HepG2 (cell line): ENCODE results near the gene ACP1. TPM values are rescaled to one million over a fixed set of nuclear protein-coding genes. Genes with fewer than 3 reads are reported as not detected.
A peak's percentile ranks its signal among the peaks of the same experiment; 100 is the strongest.

ENCODE experiments used
- ARHGAP35 ChIP-seq: sonication (generic); formaldehyde crosslinking; IDR thresholded peaks from 2 replicates; pipeline ENCODE4 v1.9.0; 2022; ENCODE audit warnings: mild to moderate bottlenecking, inconsistent platforms, moderate library complexity, missing genetic modification reagents, borderline replicate concordance
- CHCHD3 ChIP-seq: sonication (generic); formaldehyde crosslinking; IDR thresholded peaks from 2 replicates; pipeline ENCODE4 v1.8.0; 2022; ENCODE audit warnings: mild to moderate bottlenecking, missing genetic modification reagents, moderate library complexity
- DPF2 ChIP-seq: sonication (generic); formaldehyde crosslinking; IDR thresholded peaks from 2 replicates; pipeline ENCODE4 v1.4.0; 2020; ENCODE audit warnings: mild to moderate bottlenecking, low read depth, missing genetic modification reagents, borderline replicate concordance
- FOXO1 ChIP-seq: sonication (generic); formaldehyde crosslinking; IDR thresholded peaks from 2 replicates; pipeline ENCODE4 v1.4.0; 2020; ENCODE audit warnings: missing genetic modification reagents
- GATAD2A ChIP-seq: IDR thresholded peaks from 2 replicates; pipeline ENCODE4 v1.6.1; 2016
- ISL2 ChIP-seq: sonication (generic); formaldehyde crosslinking; IDR thresholded peaks from 2 replicates; pipeline ENCODE4 v1.5.0; 2020; ENCODE audit warnings: missing genetic modification reagents
- KLF6 ChIP-seq: IDR thresholded peaks from 2 replicates; pipeline ENCODE4 v1.8.0; 2016; ENCODE audit warnings: missing biosample characterization, missing genetic modification reagents
- PAX8 ChIP-seq: sonication (generic); formaldehyde crosslinking; IDR thresholded peaks from 2 replicates; pipeline ENCODE4 v1.8.0; 2022; ENCODE audit warnings: mild to moderate bottlenecking, missing genetic modification reagents, borderline replicate concordance
- PLSCR1 ChIP-seq: sonication (generic); formaldehyde crosslinking; IDR thresholded peaks from 2 replicates; pipeline ENCODE4 v1.5.0; 2020; ENCODE audit warnings: missing genetic modification reagents, mild to moderate bottlenecking, borderline replicate concordance
- PREB ChIP-seq: sonication (generic); formaldehyde crosslinking; IDR thresholded peaks from 2 replicates; pipeline ENCODE4 v1.4.0; 2020; ENCODE audit warnings: missing genetic modification reagents
- RARG ChIP-seq: sonication (generic); formaldehyde crosslinking; IDR thresholded peaks from 2 replicates; pipeline ENCODE4 v1.4.0; 2020; ENCODE audit warnings: low read depth, mild to moderate bottlenecking, missing genetic modification reagents
- RFXAP ChIP-seq: sonication (generic); formaldehyde crosslinking; IDR thresholded peaks from 2 replicates; pipeline ENCODE4 v1.4.0; 2020; ENCODE audit warnings: missing genetic modification reagents, borderline replicate concordance
- SP1 ChIP-seq, 2 experiments: fragments of 450-650 bp in 1 of 2; sonication (generic) in 1 of 2; formaldehyde crosslinking in 1 of 2; IDR thresholded peaks; 2 replicates each; pipeline versions ENCODE4 v1.4.0 to v1.6.1; 2016 to 2020; ENCODE audit warnings: missing genetic modification reagents in 1 of 2
- SRSF1 ChIP-seq: fragments of 200-400 bp; formaldehyde crosslinking; optimal IDR thresholded peaks from 2 replicates; pipeline ENCODE3; 2017; ENCODE audit warnings: mild to moderate bottlenecking, low read depth, low read length, moderate library complexity
- TAF1 ChIP-seq: sonication (generic); formaldehyde crosslinking; IDR thresholded peaks from 2 replicates; pipeline ENCODE4 v1.4.0; 2020; ENCODE audit warnings: missing genetic modification reagents
- TEF ChIP-seq: sonication (generic); formaldehyde crosslinking; IDR thresholded peaks from 2 replicates; pipeline ENCODE4 v1.5.0; 2020; ENCODE audit warnings: missing genetic modification reagents
- TRIM24 ChIP-seq: sonication (generic); formaldehyde crosslinking; IDR thresholded peaks from 2 replicates; pipeline ENCODE4 v1.8.0; 2022; ENCODE audit warnings: mild to moderate bottlenecking, missing genetic modification reagents
- ZNF276 ChIP-seq: sonication (generic); formaldehyde crosslinking; IDR thresholded peaks from 2 replicates; pipeline ENCODE4 v1.4.0; 2020; ENCODE audit warnings: mild to moderate bottlenecking, low read depth, missing genetic modification reagents
- ZNF337 ChIP-seq: sonication (generic); formaldehyde crosslinking; IDR thresholded peaks from 2 replicates; pipeline ENCODE4 v1.5.1; 2020; ENCODE audit warnings: missing genetic modification reagents, low read depth, mild to moderate bottlenecking, borderline replicate concordance
- ZNF432 ChIP-seq: sonication (generic); formaldehyde crosslinking; IDR thresholded peaks from 2 replicates; pipeline ENCODE4 v1.5.0; 2020; ENCODE audit warnings: missing genetic modification reagents, mild to moderate bottlenecking, borderline replicate concordance
- ZNF550 ChIP-seq: sonication (generic); formaldehyde crosslinking; IDR thresholded peaks from 2 replicates; pipeline ENCODE4 v1.4.0; 2020; ENCODE audit warnings: mild to moderate bottlenecking, missing genetic modification reagents, borderline replicate concordance
- ZNF709 ChIP-seq: sonication (generic); formaldehyde crosslinking; IDR thresholded peaks from 2 replicates; pipeline ENCODE4 v1.5.0; 2020; ENCODE audit warnings: mild to moderate bottlenecking, missing genetic modification reagents
- ZNF782 ChIP-seq: sonication (generic); formaldehyde crosslinking; IDR thresholded peaks from 2 replicates; pipeline ENCODE4 v1.4.0; 2020; ENCODE audit warnings: missing genetic modification reagents, mild to moderate bottlenecking, borderline replicate concordance
- ZSCAN12 ChIP-seq: sonication (generic); formaldehyde crosslinking; IDR thresholded peaks from 2 replicates; pipeline ENCODE4 v1.9.0; 2021; ENCODE audit warnings: mild to moderate bottlenecking, missing genetic modification reagents
- polyA plus RNA-seq, 8 experiments: library from polyadenylated mRNA; depleted of rRNA in 3 of 8; stranded (reverse) in 7 of 8; unstranded in 1 of 8; fragments of >200 nt; fragmentation: Illumina TruSeq in 4 of 8; extraction: Trizol in 4 of 8; gene quantifications; 2 replicates each; pipeline versions ENCODE4 v1.2.1 to v1.2.3, GENCODE V29; 2011 to 2016; ENCODE audit warnings: low read depth in 4 of 8, missing spikeins in 1 of 8, mixed read lengths in 1 of 8; ENCODE audit not compliant: insufficient read depth in 1 of 8
- total RNA-seq, 5 experiments: library from RNA; depleted of rRNA; stranded (reverse); fragments of >200 nt; fragmentation: Illumina TruSeq; extraction: Trizol; gene quantifications; 2 replicates each; pipeline ENCODE4 v1.2.3, GENCODE V29; 2016; ENCODE audit warnings: low read depth in 1 of 5

The ACP1 gene
- total and polyA plus RNA-seq, 2 of the 13 experiments (the other 11 are each of a cell fraction or from before 2014, with no cell fraction given), result 246 to 348 TPM

- TF ChIP-seq ZNF276 (CRISPR knock-in tag), result no peak
- peak; percentile 97 for TF ChIP-seq TAF1
- peak; percentile 59; the same call in 1 of the 2 replicates for TF ChIP-seq PREB (CRISPR knock-in tag)
- no peak for TF ChIP-seq TRIM24 (CRISPR knock-in tag)
- 0 out of 2 replicates have a peak, but pooled peaks have one; percentile 82 for TF ChIP-seq ZNF550 (CRISPR knock-in tag)
- peak; percentile 53 for TF ChIP-seq SRSF1
- no peak; the same call in 1 of the 2 replicates for TF ChIP-seq KLF6 (CRISPR knock-in tag)
- no peak for TF ChIP-seq DPF2
- no peak for TF ChIP-seq ZNF337 (CRISPR knock-in tag)
- 0 out of 2 replicates have a peak, but pooled peaks have one; percentile 28 for TF ChIP-seq PAX8
- 0 out of 2 replicates have a peak, but pooled peaks have one; percentile 85 for TF ChIP-seq ZNF432 (CRISPR knock-in tag)
- TF ChIP-seq ZSCAN12 (CRISPR knock-in tag), result no peak
- 0 out of 2 replicates have a peak, but pooled peaks have one; percentile 7 for TF ChIP-seq GATAD2A (CRISPR knock-in tag)
- no peak for TF ChIP-seq PLSCR1 (CRISPR knock-in tag)
- TF ChIP-seq ARHGAP35 (CRISPR knock-in tag), result peak; percentile 89; the same call in 1 of the 2 replicates
- 0 out of 2 replicates have a peak, but pooled peaks have one; percentile 8 for TF ChIP-seq CHCHD3
- TF ChIP-seq RFXAP (CRISPR knock-in tag), result no peak
- TF ChIP-seq ZNF709 (CRISPR knock-in tag), result peak; percentile 51
- no peak for TF ChIP-seq RARG (CRISPR knock-in tag)
- TF ChIP-seq TEF (CRISPR knock-in tag), result no peak
- no peak for TF ChIP-seq SP1 (IDR thresholded peaks at IDR 0.05)
- TF ChIP-seq SP1 (CRISPR knock-in tag; IDR thresholded peaks at IDR 0.05), result peak; percentile 51
- no peak for TF ChIP-seq FOXO1
- no peak; the same call in 1 of the 2 replicates for TF ChIP-seq ISL2 (CRISPR knock-in tag)
- TF ChIP-seq ZNF782 (CRISPR knock-in tag), result peak; percentile 35; the same call in 1 of the 2 replicates
Measured at GRCh38 chr2:264493-265468, at the start of gene ACP1 (continued).
